Measurements from ENCODE around the gene ADCY9. TPM values are rescaled to one million over a fixed set of nuclear protein-coding genes. Genes with fewer than 3 reads are reported as not detected.

ADCY9 gene
- total RNA-seq, 1 donor from 2014 or later: 28.4 TPM

- DNase-seq (ENCODE audit: low read depth): no peak
Measured at GRCh38 chr16:3924763-3925162, 191.5 kb downstream of the ADCY9 start.

- no peak for DNase-seq (ENCODE audit: low read depth)
Measured at GRCh38 chr16:3922241-3922640, 194.0 kb downstream of the ADCY9 start.

- DNase-seq (ENCODE audit: low read depth): no peak
Measured at GRCh38 chr16:3920206-3920605, 196.0 kb downstream of the ADCY9 start.

- no peak for DNase-seq (ENCODE audit: low read depth)
Measured at GRCh38 chr16:3919413-3919812, 196.8 kb downstream of the ADCY9 start.

- no peak for DNase-seq (ENCODE audit: low read depth)
Measured at GRCh38 chr16:3915426-3916260, 200.6 kb downstream of the ADCY9 start.

- no peak for DNase-seq (ENCODE audit: low read depth)
Measured at GRCh38 chr16:3912897-3913296, 203.3 kb downstream of the ADCY9 start.

Other genes starting within 250 kb of the ADCY9 start
- gene CREBBP, start 235.7 kb downstream of the ADCY9 start, total RNA-seq: 15.9 and 16.8 TPM in 2 replicates
- gene SRL, start 125.6 kb upstream of the ADCY9 start, total RNA-seq: 1.9 and 2.7 TPM in 2 replicates
- 4.4 and 5.0 TPM in 2 replicates for gene TFAP4, start 156.6 kb upstream of the ADCY9 start, total RNA-seq
- gene GLIS2, start 199.6 kb upstream of the ADCY9 start, total RNA-seq: 3.3 and 4.5 TPM in 2 replicates
- gene PAM16, start 234.9 kb upstream of the ADCY9 start, total RNA-seq: 28.4 and 50.7 TPM in 2 replicates